Mammary epithelial cell (primary cell): ENCODE measurements around the gene EPB41L4A.

Source experiments
- EZH2 ChIP-seq: IDR thresholded peaks from 2 replicates; pipeline ENCODE4 v1.6.1; 2012; ENCODE audit warnings: low read length, inconsistent platforms, borderline replicate concordance
- TF ChIP-seq, protein P1 (sequence below), 2 donors: IDR thresholded peaks in 1 of 2; conservative IDR thresholded peaks in 1 of 2; 2 replicates each; pipeline ENCODE4 v1.5.1; 2011 to 2012; ENCODE audit warnings: inconsistent platforms in 2 of 2, low read length in 2 of 2, mild to moderate bottlenecking in 2 of 2, control low read depth in 1 of 2, low read depth in 1 of 2; ENCODE audit not compliant: insufficient read depth in 1 of 2; ENCODE audit errors: extremely low read depth in 1 of 2

DNA sequence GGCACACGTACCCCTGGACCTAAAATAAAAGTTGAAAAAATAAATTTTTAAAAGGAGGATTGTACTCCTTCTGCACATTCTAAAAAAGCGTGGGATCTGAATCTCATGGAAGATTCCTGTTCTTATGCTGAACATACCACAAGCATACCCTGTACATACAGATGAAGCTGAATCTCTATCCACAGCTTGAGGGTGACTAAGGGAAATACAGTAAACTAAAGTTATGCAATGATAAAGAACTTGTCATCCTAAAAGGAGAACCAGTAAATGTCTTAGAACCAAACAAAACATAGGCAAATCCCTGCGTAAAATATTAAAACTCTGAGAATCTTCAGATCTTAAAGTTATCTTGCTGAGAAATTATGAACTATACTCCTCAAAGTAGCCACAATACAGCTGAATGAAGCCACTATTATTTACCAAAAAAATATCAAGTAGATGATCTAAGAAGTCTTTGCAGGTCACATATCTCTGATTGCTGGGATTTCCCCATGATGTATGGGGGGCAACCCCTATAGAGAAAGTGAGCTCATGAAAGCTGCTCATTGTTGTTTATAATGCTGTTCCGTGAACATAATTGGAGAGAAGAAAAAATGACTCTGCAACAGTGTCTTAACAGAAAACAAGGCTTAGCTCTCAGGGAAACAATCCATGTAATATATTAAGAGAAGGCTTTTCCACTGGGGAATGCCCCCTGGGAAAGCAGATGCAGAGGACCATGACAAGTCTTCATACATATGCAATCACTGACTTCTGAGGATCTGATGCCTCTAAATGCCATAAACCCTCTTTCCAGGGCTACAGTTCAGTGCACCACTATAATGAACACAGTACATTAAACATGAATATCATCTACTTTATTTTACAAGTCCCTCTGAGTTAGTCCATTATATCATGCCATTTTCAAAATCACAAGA lies 210.1 kb downstream of the EPB41L4A start:
- TF ChIP-seq, protein P1, sequence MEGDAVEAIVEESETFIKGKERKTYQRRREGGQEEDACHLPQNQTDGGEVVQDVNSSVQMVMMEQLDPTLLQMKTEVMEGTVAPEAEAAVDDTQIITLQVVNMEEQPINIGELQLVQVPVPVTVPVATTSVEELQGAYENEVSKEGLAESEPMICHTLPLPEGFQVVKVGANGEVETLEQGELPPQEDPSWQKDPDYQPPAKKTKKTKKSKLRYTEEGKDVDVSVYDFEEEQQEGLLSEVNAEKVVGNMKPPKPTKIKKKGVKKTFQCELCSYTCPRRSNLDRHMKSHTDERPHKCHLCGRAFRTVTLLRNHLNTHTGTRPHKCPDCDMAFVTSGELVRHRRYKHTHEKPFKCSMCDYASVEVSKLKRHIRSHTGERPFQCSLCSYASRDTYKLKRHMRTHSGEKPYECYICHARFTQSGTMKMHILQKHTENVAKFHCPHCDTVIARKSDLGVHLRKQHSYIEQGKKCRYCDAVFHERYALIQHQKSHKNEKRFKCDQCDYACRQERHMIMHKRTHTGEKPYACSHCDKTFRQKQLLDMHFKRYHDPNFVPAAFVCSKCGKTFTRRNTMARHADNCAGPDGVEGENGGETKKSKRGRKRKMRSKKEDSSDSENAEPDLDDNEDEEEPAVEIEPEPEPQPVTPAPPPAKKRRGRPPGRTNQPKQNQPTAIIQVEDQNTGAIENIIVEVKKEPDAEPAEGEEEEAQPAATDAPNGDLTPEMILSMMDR (conservative IDR thresholded peaks at IDR 0.05 in 1 of 2, IDR thresholded peaks at IDR 0.05 in 1 of 2; ENCODE audit: extremely low read depth in 1 of 2, insufficient read depth in 1 of 2, low read depth in 1 of 2, low read length in 2 of 2): no peak
- no peak for TF ChIP-seq EZH2
